ENCODE measurements around the gene KCNJ5.
A peak's percentile ranks its signal among the peaks of the same experiment; 100 is the strongest.

The KCNJ5 gene

DNA sequence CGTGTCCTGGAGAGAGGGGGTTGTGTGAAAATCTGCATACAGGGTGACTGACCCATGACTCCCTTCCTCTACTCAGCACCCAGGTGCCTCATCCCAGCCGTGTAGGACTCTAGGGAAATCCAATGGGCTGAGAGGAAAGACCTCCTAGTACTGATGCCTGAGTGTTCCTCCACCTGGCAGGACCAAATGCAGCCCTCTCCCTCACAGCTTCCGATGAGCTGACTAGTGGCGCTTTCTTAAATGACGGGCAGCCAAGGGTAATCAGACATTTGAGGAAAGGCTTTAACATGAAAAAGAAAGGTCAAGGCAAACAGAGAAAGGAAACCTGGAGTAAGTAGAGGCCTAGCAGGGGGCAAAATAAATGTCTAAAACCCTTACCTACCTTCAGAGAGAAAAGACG lies 19.1 kb upstream of the KCNJ5 start:
- DNase-seq: no peak

DNA sequence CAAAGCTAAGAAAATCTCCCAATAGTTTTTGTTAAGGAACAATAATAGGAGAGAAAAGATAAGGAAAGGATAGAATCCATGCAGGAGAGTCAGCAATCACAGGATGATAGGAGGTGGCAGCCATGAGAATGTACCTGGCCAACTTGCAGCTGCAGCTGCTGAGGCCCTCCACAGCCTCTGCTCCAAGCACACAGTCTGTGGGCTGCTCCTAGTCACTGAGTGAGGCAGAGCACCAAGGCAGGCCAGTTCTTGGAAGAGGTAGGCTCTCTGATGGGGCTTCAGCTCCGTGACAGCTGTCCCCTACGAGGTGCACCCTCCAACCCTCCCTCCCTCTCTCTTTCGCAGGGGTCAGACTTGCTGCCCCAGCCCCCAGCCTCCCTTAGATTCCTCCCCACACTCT lies 18.6 kb upstream of the KCNJ5 start:
- no peak for DNase-seq

DNA sequence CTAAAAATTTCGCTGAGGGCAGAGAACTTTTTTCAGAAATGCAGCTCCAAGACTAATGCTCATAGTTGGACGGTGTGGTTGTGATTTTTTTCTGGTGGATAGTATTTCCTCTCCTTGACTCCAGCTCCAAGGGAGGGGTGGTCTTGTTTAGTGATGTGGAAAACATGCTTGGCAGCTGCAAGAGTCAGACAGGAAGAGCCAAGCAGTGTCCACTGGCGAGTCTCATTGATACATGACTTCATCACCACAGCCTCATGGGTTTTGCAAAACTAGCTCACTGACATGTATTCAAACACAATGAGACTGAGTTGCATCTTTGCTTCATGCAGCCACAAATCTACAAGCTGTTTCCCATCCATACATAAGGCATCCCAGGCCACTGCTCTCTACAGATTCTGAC lies 16.7 kb upstream of the KCNJ5 start:
- no peak for DNase-seq

DNA sequence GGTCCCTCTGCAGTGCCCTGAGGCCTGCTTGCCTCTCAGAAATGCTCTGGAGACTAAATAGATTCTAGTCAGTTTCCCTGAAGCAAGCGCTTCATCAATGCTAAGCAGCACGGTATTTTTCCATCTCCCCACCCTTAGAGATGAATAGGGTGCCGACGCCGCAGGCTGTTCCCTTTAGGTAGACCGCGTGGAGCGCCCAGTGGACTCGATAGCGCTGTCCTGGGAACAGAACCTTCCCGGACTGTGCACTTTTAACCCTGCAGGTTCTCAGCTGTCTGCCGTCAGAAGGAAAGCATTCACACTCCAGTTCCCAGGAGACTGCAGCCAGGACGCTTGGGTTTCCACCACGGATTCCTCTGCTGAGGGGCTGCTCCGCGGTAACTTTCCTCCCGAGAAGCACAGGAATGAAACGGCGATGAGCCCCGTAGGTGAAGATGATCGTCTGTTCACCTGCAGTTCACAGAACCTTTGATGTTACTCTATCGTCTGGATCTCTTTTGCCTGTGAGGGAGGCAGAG lies 15.0 kb upstream of the KCNJ5 start:
- DNase-seq: no peak

DNA sequence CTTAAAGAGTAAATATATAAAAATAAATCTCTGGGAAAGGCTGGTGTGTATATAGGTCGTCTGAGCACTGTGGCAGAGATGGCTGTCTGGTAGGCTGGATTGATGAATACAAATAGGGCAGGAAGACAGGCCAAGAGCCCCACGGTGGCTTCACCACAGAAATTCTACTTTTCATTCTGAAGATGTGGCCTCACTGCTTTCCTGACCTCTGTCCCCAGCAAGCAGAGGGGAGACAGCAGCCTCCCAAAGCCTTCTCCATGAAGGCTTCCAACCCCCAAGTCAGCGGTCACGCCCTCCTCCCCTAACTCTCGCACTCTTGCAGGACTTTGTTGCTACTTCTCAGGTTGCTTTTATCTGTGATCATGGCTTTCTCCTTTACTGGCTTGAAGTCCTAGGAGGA lies 13.4 kb upstream of the KCNJ5 start:
- no peak for DNase-seq

DNA sequence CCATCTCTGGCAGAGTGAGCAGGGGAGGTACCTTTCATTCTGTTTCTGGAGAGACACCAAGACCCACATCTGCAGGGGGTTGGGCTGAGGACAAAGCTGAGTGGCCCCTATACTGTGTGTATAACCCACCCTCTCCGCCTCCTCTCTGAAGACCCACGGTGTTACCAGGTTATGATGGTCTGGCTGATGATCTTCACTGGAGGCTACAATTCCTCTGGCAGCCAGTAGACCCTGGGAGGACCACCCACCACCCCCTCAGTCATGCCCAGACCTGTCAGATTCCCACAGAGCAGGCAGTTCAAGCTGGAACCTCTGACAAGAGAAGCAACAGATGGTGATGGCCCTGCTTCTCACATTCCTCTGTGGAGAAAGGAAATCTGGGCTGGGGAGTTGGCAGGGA lies 12.7 kb upstream of the KCNJ5 start:
- no peak for DNase-seq

DNA sequence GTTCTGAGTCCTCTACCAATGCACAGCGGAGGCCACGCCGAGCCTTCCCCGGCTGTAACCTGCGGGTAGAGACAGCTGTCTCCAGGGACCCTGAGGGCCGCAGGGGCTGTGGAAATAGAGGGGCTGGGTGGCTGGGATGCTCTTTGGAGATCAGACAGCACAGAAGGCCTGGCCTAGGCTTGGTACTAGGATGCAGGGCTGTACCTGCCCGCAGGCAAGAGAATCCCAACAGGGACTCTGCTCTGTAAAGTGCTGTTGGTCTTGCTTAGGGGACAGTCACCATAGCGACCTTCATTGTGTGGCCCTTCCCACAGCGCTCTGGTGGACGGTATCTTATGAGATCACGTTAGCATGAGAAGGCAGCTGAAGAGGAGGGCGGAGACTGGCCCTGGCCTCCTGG lies 11.3 kb upstream of the KCNJ5 start:
- DNase-seq: no peak

DNA sequence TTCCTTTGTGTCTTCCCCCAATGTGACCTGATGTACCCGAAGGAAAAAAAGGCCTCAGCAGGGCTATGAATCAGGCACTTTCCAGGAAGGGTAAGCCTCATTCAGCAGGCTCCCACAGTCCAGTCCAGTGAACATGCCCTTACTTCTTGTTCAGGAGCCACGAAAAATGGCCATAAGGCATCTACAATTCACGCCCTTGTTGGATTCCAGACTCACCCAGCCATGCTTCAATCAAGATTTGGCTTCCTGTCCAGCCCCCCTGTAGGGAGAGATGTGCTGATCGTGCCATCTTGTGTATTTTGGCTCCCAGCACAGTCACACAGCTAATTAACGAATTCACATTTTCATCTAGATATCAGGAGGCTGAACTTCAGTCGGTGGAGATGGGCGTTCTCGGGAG lies 9.9 kb upstream of the KCNJ5 start:
- DNase-seq: no peak

DNA sequence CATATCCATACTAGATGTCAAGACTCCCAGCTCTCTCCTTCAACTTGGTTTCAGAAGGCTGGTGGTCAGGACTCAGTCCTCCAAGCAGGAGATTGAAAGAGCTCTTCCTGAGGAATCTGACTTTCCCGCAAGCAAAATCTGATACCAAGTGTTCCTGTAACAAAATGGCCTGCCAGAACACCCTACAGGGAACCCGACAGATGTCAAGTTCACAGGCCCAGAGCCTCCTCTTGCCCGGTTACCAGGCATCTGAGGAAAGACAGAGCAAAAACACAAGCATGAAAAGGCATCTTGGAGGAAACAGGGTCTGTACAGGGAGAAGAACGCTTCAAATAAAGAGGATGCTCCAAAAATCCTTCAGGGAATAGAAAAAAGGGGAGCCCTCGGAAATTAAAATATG lies 8.7 kb upstream of the KCNJ5 start:
- DNase-seq: no peak

DNA sequence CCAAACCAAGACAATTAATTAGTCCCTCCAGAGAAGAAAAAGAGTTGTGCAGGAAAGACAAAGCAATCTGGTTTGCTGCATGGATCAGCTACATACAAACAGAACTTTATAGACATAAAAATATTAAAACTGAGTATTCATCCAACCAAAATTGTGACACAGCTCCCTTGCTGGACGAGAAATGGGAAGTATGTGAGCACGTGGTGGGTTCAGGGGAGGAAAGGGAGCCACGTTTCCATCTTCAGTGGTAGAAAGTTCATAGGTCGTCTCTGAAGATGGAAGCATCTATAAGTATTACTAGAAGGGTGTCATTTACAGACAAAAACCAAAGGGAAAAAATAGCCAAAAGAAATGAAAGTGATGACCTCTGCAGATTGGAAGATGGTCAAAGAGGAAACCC lies 7.1 kb upstream of the KCNJ5 start:
- DNase-seq: no peak

DNA sequence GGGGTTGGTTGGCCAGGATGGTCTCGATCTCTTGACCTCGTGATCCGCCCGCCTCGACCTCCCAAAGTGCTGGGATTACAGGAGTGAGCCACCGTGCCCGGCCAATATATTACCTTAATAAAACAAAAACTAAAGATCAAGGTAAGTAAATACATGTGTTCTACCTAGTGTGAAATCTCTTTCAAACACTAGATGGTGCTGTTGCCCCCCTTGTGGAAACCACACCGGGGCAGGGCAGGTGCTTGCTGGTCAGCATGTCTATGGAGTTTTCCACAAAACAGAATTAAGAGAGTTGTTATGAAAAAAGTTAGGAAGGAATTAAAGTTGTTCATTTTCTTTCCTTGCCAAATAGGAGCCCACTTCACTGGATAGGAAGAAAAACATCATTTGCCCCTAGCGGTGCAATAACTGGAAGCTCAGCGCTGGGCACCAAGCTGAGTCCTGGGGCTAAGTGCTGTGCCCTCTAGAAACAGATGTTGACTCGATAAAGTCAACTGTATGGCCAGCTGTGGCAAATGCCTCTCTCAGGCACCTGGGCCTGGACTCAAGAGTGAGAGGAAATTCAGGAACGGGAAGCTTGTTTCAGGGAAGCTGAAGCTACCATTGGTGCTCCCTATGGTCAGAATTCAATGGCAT lies 6.3 kb upstream of the KCNJ5 start:
- peak; percentile 72 for DNase-seq

DNA sequence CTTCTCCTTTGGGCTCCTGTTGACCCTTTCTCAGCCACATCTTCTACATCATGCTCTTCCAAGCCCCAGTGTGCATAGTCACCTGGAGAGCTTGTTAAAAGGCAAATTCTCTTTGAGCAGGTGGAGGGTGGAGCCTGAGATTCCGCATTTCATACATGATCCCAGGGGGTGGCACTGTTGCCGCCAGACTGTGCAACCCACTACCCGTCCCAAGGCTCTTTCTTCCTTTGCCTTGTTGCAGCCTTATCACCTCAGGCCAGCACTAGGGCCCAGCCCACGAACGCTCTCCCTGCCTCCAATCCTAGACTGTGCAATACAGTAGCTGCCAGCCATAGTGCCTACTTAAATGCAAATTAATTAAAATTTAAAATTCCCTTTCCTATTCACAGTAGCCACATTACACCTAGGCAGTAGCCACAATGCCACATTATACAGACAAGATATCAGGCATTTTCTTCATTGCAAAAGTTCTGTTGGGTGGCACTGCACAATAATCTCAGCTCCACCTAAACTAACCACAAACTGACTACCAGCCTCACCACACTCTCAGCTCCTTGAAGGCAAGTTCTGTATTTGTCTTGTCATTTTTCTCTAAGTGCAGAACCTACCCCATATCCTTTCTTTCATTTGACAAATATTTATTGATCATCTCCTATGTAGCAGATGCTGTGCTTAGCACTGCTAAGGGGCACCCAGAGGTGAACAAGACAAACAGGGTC lies 4.6 kb upstream of the KCNJ5 start:
- no peak for DNase-seq

DNA sequence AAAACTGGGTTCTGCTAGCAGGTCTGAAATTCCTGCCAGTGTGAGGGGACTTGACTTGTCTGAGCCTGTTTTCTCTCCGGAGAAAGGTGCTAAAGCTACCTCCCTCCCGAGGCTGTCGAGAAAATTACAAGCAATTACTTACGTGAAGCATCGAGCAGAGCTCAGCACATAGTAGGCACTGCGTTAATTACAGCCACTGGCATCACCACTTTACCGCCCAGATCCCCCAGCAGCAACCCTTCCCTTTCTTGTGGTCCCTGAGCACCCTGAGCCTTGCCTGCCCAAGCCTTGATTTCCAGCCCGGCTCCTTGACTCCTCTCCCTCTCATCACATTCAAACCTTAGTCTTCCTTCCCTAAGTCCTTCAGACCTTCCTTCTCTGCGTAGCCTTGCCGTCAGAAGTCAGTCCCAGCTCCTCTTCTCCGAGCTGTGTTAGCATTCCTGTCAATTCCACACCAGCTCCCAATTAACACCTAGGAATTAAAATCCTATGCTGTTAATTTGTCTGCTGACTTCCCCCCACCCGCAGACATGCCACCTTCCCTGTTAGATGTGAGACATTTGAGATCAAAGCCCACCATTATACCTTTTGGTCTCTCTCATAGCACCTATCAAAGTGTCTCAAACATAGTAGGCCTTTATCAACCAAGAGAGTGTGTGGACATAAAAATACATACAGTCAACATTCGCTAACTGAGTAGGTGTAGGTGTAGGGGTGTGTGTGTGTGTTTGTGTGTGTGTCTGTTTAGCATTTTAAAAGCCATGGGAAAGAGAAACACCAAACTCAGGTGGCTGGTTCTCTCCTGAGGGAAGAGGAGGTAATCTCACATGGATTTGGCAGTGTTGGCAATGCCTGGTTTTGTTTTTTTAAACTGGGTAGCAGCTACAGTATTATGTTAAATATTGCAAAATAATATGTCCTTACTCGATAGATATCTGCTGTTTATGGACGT lies 2.8 kb upstream of the KCNJ5 start:
- no peak for DNase-seq

DNA sequence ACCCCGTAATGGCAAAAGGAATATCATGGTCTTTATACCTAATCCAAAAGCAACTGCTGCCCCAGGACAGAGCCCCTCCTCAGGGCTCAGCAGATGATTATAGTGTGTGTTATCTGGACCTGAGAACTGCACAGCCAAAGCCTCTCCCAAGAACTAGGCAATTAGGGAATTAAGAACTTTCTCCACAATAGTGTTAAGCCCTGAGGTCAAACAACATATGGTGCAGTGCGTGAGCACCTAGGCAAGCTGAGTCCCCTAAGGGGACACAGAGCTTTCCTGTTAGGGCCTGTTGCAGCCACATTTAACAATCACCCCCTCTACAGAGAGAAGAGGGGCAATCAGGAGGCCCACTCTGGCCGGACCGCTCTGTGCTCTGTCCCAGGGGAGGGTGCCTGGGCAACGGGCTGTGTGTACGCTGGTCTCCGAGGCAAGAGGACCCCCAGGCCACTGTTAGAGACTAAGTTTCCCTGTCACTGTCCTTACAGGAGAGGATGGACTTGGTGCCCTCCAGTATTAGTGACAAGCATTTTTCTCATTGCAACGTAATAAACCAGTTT lies 1.4 kb upstream of the KCNJ5 start:
- no peak for DNase-seq

DNA sequence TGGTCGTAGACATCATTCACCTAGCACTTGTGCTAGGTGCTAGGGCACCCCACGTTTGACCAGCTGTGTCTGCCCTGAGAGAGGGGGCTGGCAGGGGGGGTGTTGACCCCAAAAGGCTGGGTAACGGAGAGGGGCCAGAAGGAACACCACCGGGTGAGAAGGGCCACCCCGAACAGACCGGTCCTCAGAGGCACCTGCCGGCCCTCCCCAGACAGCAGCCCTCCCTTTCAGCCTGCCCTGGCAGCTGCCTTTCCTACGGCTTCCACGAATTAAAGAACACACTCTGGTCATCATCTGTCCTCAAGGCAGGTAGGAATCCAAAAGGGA lies 977 bp upstream of the KCNJ5 start:
- DNase-seq: no peak

DNA sequence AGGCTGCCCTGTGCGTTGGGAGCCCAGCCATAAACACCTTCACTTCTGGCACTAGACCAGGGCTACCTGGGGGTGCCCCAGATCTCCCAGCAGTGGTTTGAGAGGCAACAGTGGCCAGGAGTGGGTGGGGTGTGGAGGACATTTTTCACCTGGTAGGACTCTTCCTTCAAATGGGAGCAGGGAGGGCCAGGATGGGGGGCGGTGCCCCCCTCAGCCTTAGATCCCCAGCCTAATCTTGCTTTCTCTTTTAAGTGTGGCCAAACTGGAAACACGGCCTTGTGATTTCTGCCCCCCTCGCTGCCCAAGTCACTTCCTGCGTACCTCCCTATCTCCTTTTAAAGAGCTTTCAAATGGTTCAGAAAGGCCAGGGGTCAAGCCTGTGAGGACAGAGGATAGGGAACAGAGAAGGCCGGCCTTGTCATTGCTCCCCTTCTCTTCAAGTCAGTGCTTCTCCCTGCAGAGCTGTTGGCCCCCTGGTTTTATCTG lies 800 bp downstream of the KCNJ5 start:
- no peak for DNase-seq

DNA sequence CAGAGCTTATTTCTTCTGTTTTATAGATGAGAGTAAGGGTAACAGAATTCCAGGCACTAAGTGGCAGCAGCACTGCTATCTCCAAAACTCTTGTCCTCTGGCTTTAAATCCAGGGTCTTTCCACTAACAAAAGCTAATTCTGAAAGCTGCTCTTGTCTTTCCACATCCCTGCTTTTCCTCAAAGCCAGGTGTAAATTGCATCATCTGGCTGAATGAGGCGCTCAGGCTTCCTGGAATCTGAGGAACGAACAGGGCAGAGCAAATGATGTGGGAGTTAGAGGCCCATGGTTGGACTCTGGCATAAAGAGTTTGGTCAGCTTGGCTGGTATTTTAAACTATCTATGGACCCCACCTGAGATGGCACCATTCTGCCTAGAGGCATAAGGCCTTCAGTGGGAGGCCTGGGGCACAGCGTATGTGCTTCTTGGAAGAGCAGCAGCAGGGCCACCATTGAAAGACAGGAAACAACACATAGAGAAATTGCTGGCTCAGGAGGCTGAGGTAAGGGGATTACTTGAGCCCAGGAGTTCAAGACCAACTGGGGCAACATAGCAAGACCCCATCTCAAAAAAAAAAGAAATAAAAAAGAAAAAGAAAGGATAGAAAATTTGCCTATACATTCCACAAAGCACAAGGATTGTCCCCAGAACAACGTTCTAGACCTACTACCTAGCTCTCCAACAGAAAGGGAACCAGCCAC lies 1.9 kb downstream of the KCNJ5 start:
- DNase-seq: no peak

DNA sequence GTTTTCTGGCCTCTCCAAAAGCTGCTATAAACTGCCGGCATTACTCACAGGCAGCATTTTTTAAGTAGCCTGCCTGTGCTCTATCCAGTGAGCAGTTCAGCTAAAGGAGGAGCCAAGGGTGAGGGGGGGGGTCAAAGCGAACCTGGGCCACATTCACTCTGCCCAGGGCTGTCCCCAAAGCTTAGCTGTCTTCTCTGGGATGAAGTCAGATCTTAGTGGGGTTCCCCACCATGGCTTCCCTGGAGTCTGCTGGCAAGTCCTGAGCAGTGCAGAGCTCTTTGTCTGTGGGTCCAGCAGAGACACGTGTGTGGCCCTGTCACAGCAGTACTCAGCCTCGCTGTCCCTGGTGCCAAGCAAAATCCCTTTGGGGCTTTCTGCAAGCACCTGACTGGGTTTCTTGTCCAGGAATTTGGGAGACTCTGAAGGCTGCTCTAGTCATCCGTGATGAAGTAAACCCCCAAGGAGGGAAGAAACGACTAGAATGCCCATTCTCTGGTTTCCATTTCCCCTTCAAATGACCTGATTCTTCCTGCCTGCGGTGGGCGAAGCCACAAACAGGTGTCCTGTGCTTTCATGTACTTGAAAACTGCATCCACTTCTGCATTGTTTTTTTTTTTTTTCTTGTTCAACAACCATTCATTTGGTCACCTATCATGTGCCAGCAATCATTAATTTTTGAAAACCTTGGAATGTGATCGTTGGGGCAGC lies 2.6 kb downstream of the KCNJ5 start:
- DNase-seq: no peak

DNA sequence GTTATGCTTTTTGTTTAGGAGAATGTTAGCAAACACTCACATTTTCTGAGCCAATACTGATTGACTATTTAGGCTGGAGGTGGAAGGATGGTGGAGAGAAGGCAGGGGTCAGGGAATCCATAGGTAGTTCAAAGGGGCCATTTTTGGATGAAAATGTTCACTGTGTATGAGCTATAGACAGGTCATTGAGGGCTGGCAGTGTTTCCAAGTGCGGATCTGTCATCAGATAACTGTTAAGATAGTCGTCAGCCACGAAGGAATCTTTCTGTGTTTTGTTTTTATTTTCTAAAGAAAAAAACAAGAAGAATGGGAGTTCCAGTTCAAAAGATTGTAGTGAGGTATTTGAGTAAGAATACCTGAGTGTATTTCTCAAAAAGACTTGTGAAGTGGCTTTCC lies 3.1 kb downstream of the KCNJ5 start:
- no peak for DNase-seq

DNA sequence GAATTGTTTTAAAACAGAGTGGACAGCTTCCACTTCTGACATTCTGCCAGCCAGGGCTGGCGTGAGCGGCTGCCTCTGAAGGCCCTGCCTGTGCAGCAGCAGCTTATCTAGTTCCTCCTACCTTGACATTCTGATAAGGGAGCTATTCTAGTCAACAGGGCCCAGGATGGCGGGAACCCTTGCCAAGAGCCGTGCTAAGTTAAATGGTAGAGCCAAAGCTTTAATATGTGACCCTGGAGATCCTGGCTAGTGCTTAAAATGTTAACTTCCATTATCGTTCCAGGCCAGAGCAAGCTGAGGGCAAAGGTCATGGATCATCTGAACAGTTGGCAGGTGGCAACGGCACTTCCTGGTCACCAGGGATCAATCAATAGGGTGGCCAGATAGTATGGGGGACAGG lies 3.5 kb downstream of the KCNJ5 start:
- no peak for DNase-seq

DNA sequence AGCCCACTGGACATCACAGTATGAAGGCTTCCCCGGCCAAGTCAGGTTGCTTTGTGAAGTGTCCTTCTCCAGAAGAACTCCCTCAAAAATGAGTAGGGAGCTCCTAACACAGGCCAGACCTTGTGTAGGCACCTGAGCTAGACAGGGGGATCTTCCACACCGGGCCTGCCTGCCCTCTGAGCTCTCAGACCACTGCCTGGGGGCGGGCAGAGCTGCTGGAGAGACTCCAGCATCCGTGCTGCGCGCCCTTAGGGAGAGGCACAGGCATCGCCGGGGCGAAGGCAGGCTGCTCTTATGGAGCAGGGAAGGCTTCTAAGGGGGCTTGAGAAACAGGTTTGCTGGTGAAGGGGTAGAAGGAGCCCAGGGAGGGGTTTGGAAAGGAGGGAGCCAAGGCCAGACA lies 4.4 kb downstream of the KCNJ5 start:
- no peak for DNase-seq

DNA sequence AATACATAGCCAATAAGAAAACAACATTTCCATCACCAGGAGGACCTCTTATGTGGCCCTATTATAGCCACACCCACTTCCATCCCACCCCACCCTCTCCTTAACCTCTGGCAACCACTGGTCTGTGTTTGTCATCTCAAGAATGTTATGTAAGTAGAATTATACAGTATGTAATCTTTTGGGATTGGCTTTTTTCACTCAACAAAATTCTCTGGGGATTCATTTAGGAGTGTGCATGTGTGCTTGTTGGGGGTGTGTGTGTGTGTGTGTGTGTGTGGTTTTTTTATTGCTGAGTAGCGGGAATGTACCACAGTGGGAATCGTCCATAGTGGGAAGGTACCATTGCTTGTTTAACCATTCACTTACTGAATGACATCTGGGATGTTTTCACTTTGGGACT lies 5.2 kb downstream of the KCNJ5 start:
- DNase-seq: no peak

Data from stimulated activated CD8-positive, alpha-beta memory T cell treated with anti-CD3 and anti-CD28 coated beads, Interleukin-4, amount 100 ng/mL, for 48 hours (primary cell).